ENCODE results near the gene GRM1.

GRCh38 chr6:146444189-146444588, 415.3 kb downstream of the GRM1 start:
- no peak for TF ChIP-seq CTCF (IDR thresholded peaks at IDR 0.05)
- TF ChIP-seq EZH2 (IDR thresholded peaks at IDR 0.05), result no peak
- TF ChIP-seq EZH2phosphoT487 (IDR thresholded peaks at IDR 0.05), result no peak

All from neural progenitor cell (in vitro differentiated cells).